HepG2 (cell line): Measurements from ENCODE around the gene LCK. TPM values are rescaled to one million over a fixed set of nuclear protein-coding genes. Genes with fewer than 3 reads are reported as not detected.

Experiments used
- GPN1 ChIP-seq: sonication (generic); formaldehyde crosslinking; IDR thresholded peaks from 2 replicates; pipeline ENCODE4 v1.5.1; 2020; ENCODE audit warnings: missing genetic modification reagents, borderline replicate concordance
- HMG20A ChIP-seq: IDR thresholded peaks from 2 replicates; pipeline ENCODE4 v1.6.1; 2016; ENCODE audit warnings: borderline replicate concordance
- HOMEZ ChIP-seq: IDR thresholded peaks from 2 replicates; pipeline ENCODE4 v1.6.1; 2016; ENCODE audit warnings: low read depth
- IKZF1 ChIP-seq: fragments of 450-650 bp; IDR thresholded peaks from 2 replicates; pipeline ENCODE4 v1.7.1; 2016
- ONECUT2 ChIP-seq: sonication (generic); formaldehyde crosslinking; IDR thresholded peaks from 2 replicates; pipeline ENCODE4 v1.4.0; 2020; ENCODE audit warnings: missing genetic modification reagents
- PAWR ChIP-seq: sonication (generic); formaldehyde crosslinking; IDR thresholded peaks from 2 replicates; pipeline ENCODE4 v1.4.0; 2020; ENCODE audit warnings: missing genetic modification reagents, mild to moderate bottlenecking, borderline replicate concordance
- SKIL ChIP-seq: sonication (generic); formaldehyde crosslinking; IDR thresholded peaks from 2 replicates; pipeline ENCODE4 v1.8.0; 2022; ENCODE audit warnings: missing genetic modification reagents, mild to moderate bottlenecking, moderate library complexity, borderline replicate concordance
- SP140L ChIP-seq: sonication (generic); formaldehyde crosslinking; IDR thresholded peaks from 2 replicates; pipeline ENCODE4 v1.4.0; 2020; ENCODE audit warnings: missing genetic modification reagents, borderline replicate concordance
- SP2 ChIP-seq: sonication (generic); formaldehyde crosslinking; IDR thresholded peaks from 2 replicates; pipeline ENCODE4 v1.5.1; 2020; ENCODE audit warnings: mild to moderate bottlenecking, missing genetic modification reagents
- TFAP4 ChIP-seq: sonication (generic); IDR thresholded peaks from 2 replicates; pipeline ENCODE4 v1.6.1; 2016; ENCODE audit warnings: low read depth, borderline replicate concordance
- TIGD3 ChIP-seq: sonication (generic); formaldehyde crosslinking; IDR thresholded peaks from 2 replicates; pipeline ENCODE4 v1.5.1; 2020; ENCODE audit warnings: mild to moderate bottlenecking, missing genetic modification reagents, borderline replicate concordance
- U2AF2 ChIP-seq: fragments of 200-400 bp; formaldehyde crosslinking; IDR thresholded peaks from 2 replicates; pipeline ENCODE4 v1.6.1; 2017; ENCODE audit warnings: low read depth, mild to moderate bottlenecking, low read length
- ZBTB42 ChIP-seq: sonication (generic); formaldehyde crosslinking; IDR thresholded peaks from 2 replicates; pipeline ENCODE4 v1.5.0; 2020; ENCODE audit warnings: mild to moderate bottlenecking, missing genetic modification reagents
- ZNF281 ChIP-seq: sonication (generic); formaldehyde crosslinking; IDR thresholded peaks from 2 replicates; pipeline ENCODE4 v1.4.0; 2020; ENCODE audit warnings: missing genetic modification reagents, borderline replicate concordance
- ZNF33B ChIP-seq: sonication (generic); formaldehyde crosslinking; IDR thresholded peaks from 2 replicates; pipeline ENCODE4 v1.5.1; 2020; ENCODE audit warnings: mild to moderate bottlenecking, missing genetic modification reagents
- ZNF496 ChIP-seq: sonication (generic); formaldehyde crosslinking; IDR thresholded peaks from 2 replicates; pipeline ENCODE4 v1.8.1; 2023; ENCODE audit warnings: mild to moderate bottlenecking, moderate library complexity, missing genetic modification reagents; ENCODE audit not compliant: insufficient replicate concordance
- ZNF564 ChIP-seq: sonication (generic); formaldehyde crosslinking; IDR thresholded peaks from 2 replicates; pipeline ENCODE4 v1.8.1; 2023; ENCODE audit warnings: mild to moderate bottlenecking, missing genetic modification reagents
- ZNF605 ChIP-seq: sonication (generic); formaldehyde crosslinking; IDR thresholded peaks from 2 replicates; pipeline ENCODE4 v1.8.0; 2022; ENCODE audit warnings: mild to moderate bottlenecking, missing genetic modification reagents
- ZNF850 ChIP-seq: sonication (generic); formaldehyde crosslinking; conservative IDR thresholded peaks from 2 replicates; pipeline ENCODE4 v1.9.0; 2021; ENCODE audit warnings: mild to moderate bottlenecking, missing genetic modification reagents
- polyA plus RNA-seq, 8 experiments: library from polyadenylated mRNA; depleted of rRNA in 3 of 8; stranded (reverse) in 7 of 8; unstranded in 1 of 8; fragments of >200 nt; fragmentation: Illumina TruSeq in 4 of 8; extraction: Trizol in 4 of 8; gene quantifications; 2 replicates each; pipeline versions ENCODE4 v1.2.1 to v1.2.3, GENCODE V29; 2011 to 2016; ENCODE audit warnings: low read depth in 4 of 8, missing spikeins in 1 of 8, mixed read lengths in 1 of 8; ENCODE audit not compliant: insufficient read depth in 1 of 8
- total RNA-seq, 5 experiments: library from RNA; depleted of rRNA; stranded (reverse); fragments of >200 nt; fragmentation: Illumina TruSeq; extraction: Trizol; gene quantifications; 2 replicates each; pipeline ENCODE4 v1.2.3, GENCODE V29; 2016; ENCODE audit warnings: low read depth in 1 of 5

The LCK gene
- total and polyA plus RNA-seq, 2 of the 13 experiments (the other 11 are each of a cell fraction or from before 2014, with no cell fraction given), result 0.93 to 1.8 TPM

- TF ChIP-seq TIGD3, result no peak
- no peak for TF ChIP-seq ZBTB42 (CRISPR knock-in tag)
- 0 out of 2 replicates have a peak, but pooled peaks have one; percentile 35 for TF ChIP-seq HOMEZ
- no peak for TF ChIP-seq SP2
- no peak for TF ChIP-seq ONECUT2 (CRISPR knock-in tag)
- no peak for TF ChIP-seq ZNF496 (CRISPR knock-in tag)
- TF ChIP-seq HMG20A (CRISPR knock-in tag), result peak; percentile 84
- no peak for TF ChIP-seq IKZF1
- TF ChIP-seq ZNF605 (CRISPR knock-in tag), result peak; percentile 52; the same call in 1 of the 2 replicates
- no peak for TF ChIP-seq ZNF850
- no peak for TF ChIP-seq SKIL (CRISPR knock-in tag)
- TF ChIP-seq ZNF281 (CRISPR knock-in tag), result no peak
- TF ChIP-seq GPN1 (CRISPR knock-in tag), result no peak
- no peak for TF ChIP-seq ZNF33B
- no peak for TF ChIP-seq U2AF2
- no peak for TF ChIP-seq SP140L (CRISPR knock-in tag)
- TF ChIP-seq TFAP4, result peak; percentile 51; the same call in 1 of the 2 replicates
- no peak for TF ChIP-seq ZNF564 (CRISPR knock-in tag)
- no peak for TF ChIP-seq PAWR (CRISPR knock-in tag)
Observed at GRCh38 chr1:32321712-32322291, 70.7 kb downstream of the LCK start (continued).
